RWPE2 (cell line): ENCODE results near the gene ZNF138.

Experiments
- ATAC-seq: fragments of 200-7000 bp; cut with Tn5 transposase; 3 replicates; pipeline ENCODE4 v1.9.1; 2021; ENCODE audit warnings: low read depth
- DNase-seq: peaks from one replicate; pipeline ENCODE4 v3.0.0-alpha.2; 2020; ENCODE audit warnings: low spot score
- H3K27ac ChIP-seq: fragments of 450-650 bp; 2 replicates; pipeline ENCODE4 v1.5.1; 2017; ENCODE audit warnings: mild to moderate bottlenecking; ENCODE audit not compliant: poor library complexity, severe bottlenecking
- H3K27me3 ChIP-seq: fragments of 250-450 bp; sonication (Bioruptor Pico); 2 replicates; pipeline ENCODE4 v1.5.1; 2021; ENCODE audit warnings: mild to moderate bottlenecking, moderate library complexity; ENCODE audit not compliant: insufficient read depth, poor library complexity, severe bottlenecking
- H3K36me3 ChIP-seq: fragments of 250-450 bp; sonication (Bioruptor Pico); 2 replicates; pipeline ENCODE4 v1.5.1; 2020; ENCODE audit warnings: low read depth, mild to moderate bottlenecking, moderate library complexity
- H3K4me1 ChIP-seq: fragments of 250-450 bp; sonication (Bioruptor Pico); 2 replicates; pipeline ENCODE4 v1.5.1; 2021; ENCODE audit warnings: mild to moderate bottlenecking, moderate library complexity; ENCODE audit not compliant: insufficient read depth, poor library complexity, severe bottlenecking
- H3K4me3 ChIP-seq: fragments of 250-450 bp; sonication (Bioruptor Pico); 2 replicates; pipeline ENCODE4 v1.5.1; 2021; ENCODE audit warnings: mild to moderate bottlenecking, moderate library complexity; ENCODE audit not compliant: severe bottlenecking
- H3K9me3 ChIP-seq: fragments of 250-450 bp; sonication (Bioruptor Pico); 2 replicates; pipeline ENCODE4 v1.5.1; 2021; ENCODE audit warnings: mild to moderate bottlenecking, moderate library complexity; ENCODE audit not compliant: severe bottlenecking
- TF ChIP-seq, protein P1 (sequence below): fragments of 450-650 bp; IDR thresholded peaks from one replicate; pipeline ENCODE4 v1.5.1; 2017; ENCODE audit warnings: mild to moderate bottlenecking, moderate library complexity; ENCODE audit not compliant: poor library complexity, severe bottlenecking

The ZNF138 gene

GRCh38 chr7:64863969-64864368 lies 69.7 kb downstream of the ZNF138 start:
- Histone ChIP-seq H3K27me3 (no peaks in the 10 kb centered on the region), H3K9me3 (no peaks in the 10 kb centered on the region), H3K4me3 (no peak overlapping the region), H3K4me1 (no peaks in the 10 kb centered on the region), H3K27ac (no peak overlapping the region), H3K36me3 (no peaks in the 10 kb centered on the region)
- TF ChIP-seq, protein P1, sequence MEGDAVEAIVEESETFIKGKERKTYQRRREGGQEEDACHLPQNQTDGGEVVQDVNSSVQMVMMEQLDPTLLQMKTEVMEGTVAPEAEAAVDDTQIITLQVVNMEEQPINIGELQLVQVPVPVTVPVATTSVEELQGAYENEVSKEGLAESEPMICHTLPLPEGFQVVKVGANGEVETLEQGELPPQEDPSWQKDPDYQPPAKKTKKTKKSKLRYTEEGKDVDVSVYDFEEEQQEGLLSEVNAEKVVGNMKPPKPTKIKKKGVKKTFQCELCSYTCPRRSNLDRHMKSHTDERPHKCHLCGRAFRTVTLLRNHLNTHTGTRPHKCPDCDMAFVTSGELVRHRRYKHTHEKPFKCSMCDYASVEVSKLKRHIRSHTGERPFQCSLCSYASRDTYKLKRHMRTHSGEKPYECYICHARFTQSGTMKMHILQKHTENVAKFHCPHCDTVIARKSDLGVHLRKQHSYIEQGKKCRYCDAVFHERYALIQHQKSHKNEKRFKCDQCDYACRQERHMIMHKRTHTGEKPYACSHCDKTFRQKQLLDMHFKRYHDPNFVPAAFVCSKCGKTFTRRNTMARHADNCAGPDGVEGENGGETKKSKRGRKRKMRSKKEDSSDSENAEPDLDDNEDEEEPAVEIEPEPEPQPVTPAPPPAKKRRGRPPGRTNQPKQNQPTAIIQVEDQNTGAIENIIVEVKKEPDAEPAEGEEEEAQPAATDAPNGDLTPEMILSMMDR = no peak
- no peak for ATAC-seq
- no peak for DNase-seq

- ATAC-seq = no peak
- TF ChIP-seq, protein P1 = no peak
- H3K27me3 ChIP-seq = no peaks in the 10 kb centered on the region
- H3K4me1 ChIP-seq = no peaks in the 10 kb centered on the region
- DNase-seq = no peak
- no peaks in the 10 kb centered on the region for H3K36me3 ChIP-seq
- H3K27ac ChIP-seq = no peak overlapping the region
- no peak overlapping the region for H3K4me3 ChIP-seq
- no peaks in the 10 kb centered on the region for H3K9me3 ChIP-seq
These were observed 73.7 kb downstream of the ZNF138 start for GRCh38 chr7:64867863-64868440.

- Histone ChIP-seq H3K36me3 (no peaks in the 10 kb centered on the region), H3K4me3 (no peak overlapping the region), H3K27ac (no peak overlapping the region), H3K4me1 (no peaks in the 10 kb centered on the region), H3K27me3 (no peaks in the 10 kb centered on the region), H3K9me3 (no peaks in the 10 kb centered on the region)
- TF ChIP-seq, protein P1 = no peak
- DNase-seq (no peak), ATAC-seq (no peak)
These were observed 74.3 kb downstream of the ZNF138 start for GRCh38 chr7:64868499-64868898.

DNA sequence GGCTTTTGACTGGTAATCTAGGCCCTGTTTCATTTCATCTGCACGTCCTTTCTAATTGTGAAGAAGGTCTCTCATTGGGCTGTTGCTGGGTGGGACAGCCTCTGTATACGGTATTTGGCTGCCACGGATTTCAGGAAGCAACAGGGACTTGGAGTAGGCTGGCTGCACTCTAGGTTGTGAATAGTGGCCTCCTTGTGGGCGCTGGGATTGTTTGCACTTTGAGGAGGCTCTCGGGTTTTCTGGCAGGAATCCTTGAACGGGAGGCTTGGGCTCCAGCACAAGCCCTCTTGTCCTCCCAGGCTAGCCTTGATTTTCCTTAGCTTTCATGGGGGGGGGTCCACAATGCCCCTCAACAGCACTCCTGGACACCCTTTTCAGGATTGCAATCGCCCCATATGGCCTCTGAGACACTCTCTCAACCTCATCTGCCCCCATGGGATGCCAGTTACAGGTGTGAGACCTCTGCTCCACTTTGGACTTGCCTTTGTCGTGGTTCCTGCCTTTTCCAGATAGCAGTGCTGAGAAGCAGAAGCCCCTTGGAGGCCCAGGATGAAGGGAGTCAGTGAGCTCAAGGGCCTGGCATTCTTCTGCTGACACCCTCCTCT lies 75.0 kb downstream of the ZNF138 start:
- no peaks in the 10 kb centered on the region for H3K27me3 ChIP-seq
- ATAC-seq (no peak), DNase-seq (no peak)
- no peaks in the 10 kb centered on the region for H3K9me3 ChIP-seq
- H3K27ac ChIP-seq = no peak overlapping the region
- no peak overlapping the region for H3K4me3 ChIP-seq
- no peaks in the 10 kb centered on the region for H3K36me3 ChIP-seq
- TF ChIP-seq, protein P1 = no peak
- H3K4me1 ChIP-seq = no peaks in the 10 kb centered on the region

DNA sequence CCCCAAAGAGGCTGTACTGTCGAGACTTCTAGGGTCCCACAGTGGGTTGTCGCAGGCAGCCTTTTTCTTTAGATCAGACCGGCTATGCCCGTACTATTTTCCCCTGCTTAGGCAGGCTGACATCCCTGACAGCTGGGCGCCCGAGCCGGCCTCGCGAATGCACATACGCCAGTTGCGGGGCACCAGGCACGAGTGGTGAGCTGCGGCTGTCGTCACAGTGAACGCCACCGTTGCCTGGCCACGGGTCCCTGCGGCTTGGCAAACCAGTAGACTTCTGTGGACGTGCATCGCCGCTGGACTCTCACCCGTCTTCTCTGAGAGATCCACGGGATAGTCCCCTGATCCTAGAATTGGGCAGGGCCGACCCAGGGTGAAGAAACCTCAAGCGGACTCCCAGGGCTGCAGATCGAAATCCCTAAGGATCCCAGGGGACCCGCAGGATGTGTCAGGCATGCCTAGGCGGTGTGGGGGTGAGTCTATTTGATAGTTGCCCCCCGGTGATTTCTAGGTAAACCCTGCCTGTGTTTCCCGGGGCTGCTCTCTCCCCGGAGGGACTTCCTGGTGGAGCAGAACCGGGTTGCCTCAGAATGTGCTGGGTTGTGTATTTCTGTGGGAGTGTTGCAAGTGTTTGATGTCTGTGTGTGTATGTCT lies 75.8 kb downstream of the ZNF138 start:
- Histone ChIP-seq H3K36me3 (no peaks in the 10 kb centered on the region), H3K27ac (no peak overlapping the region), H3K27me3 (no peaks in the 10 kb centered on the region), H3K4me1 (no peaks in the 10 kb centered on the region), H3K9me3 (no peaks in the 10 kb centered on the region), H3K4me3 (no peak overlapping the region)
- no peak for ATAC-seq
- no peak for DNase-seq
- TF ChIP-seq, protein P1 = no peak
